Measurements from ENCODE around the gene IL12RB1.

- TF ChIP-seq, protein P1, sequence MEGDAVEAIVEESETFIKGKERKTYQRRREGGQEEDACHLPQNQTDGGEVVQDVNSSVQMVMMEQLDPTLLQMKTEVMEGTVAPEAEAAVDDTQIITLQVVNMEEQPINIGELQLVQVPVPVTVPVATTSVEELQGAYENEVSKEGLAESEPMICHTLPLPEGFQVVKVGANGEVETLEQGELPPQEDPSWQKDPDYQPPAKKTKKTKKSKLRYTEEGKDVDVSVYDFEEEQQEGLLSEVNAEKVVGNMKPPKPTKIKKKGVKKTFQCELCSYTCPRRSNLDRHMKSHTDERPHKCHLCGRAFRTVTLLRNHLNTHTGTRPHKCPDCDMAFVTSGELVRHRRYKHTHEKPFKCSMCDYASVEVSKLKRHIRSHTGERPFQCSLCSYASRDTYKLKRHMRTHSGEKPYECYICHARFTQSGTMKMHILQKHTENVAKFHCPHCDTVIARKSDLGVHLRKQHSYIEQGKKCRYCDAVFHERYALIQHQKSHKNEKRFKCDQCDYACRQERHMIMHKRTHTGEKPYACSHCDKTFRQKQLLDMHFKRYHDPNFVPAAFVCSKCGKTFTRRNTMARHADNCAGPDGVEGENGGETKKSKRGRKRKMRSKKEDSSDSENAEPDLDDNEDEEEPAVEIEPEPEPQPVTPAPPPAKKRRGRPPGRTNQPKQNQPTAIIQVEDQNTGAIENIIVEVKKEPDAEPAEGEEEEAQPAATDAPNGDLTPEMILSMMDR (IDR thresholded peaks at IDR 0.05), result no peak
- TF ChIP-seq EZH2 (IDR thresholded peaks at IDR 0.05), result no peak
- no peak for TF ChIP-seq EZH2phosphoT487 (IDR thresholded peaks at IDR 0.05)
These were observed 24.0 kb upstream of the IL12RB1 start for GRCh38 chr19:18110609-18111232.
